GM12878 (cell line): ENCODE data around the gene DNAAF5. TPM values are rescaled to one million over a fixed set of nuclear protein-coding genes. Genes with fewer than 3 reads are reported as not detected.

Experiments used
- BACH1 ChIP-seq: fragments of 450-650 bp; IDR thresholded peaks from 2 replicates; pipeline ENCODE4 v1.6.1; 2017; ENCODE audit warnings: mild to moderate bottlenecking, borderline replicate concordance
- BCL11A ChIP-seq: IDR thresholded peaks from 2 replicates; pipeline ENCODE4 v1.6.1; 2011; ENCODE audit warnings: low read depth, low read length
- BHLHE40 ChIP-seq, 2 experiments: fragments of 450-650 bp in 1 of 2; IDR thresholded peaks; 2 replicates each; pipeline ENCODE4 v1.6.1; 2011 to 2017; ENCODE audit warnings: low read depth in 2 of 2, borderline replicate concordance in 1 of 2, improper control_type of control experiment in 1 of 2, low read length in 1 of 2, mild to moderate bottlenecking in 1 of 2
- EP300 ChIP-seq, 2 experiments: fragments of 150-350 bp in 1 of 2; IDR thresholded peaks; 2 replicates each; pipeline ENCODE4 v1.6.1; 2011 to 2012; ENCODE audit warnings: low read depth in 2 of 2, low read length in 2 of 2, borderline replicate concordance in 1 of 2, improper control_type of control experiment in 1 of 2, inconsistent platforms in 1 of 2; ENCODE audit not compliant: control insufficient read depth in 1 of 2
- GATAD2B ChIP-seq: fragments of 450-650 bp; conservative IDR thresholded peaks from 2 replicates; pipeline ENCODE4 v1.6.1; 2017; ENCODE audit warnings: low read depth, mild to moderate bottlenecking, moderate library complexity
- HDAC6 ChIP-seq: fragments of 200-600 bp; sonication (generic); IDR thresholded peaks from one replicate; pipeline ENCODE4 v1.8.0; 2017; ENCODE audit warnings: antibody characterized with exemption; ENCODE audit not compliant: unreplicated experiment
- KLF5 ChIP-seq: fragments of 450-650 bp; IDR thresholded peaks from 2 replicates; pipeline ENCODE4 v1.6.1; 2014; ENCODE audit warnings: mild to moderate bottlenecking; ENCODE audit not compliant: partially characterized antibody
- MEF2A ChIP-seq: IDR thresholded peaks from 2 replicates; pipeline ENCODE4 v1.6.1; 2011; ENCODE audit warnings: low read depth, mild to moderate bottlenecking, low read length, moderate library complexity; ENCODE audit not compliant: insufficient read depth
- MEF2B ChIP-seq: fragments of 450-650 bp; IDR thresholded peaks from 2 replicates; pipeline ENCODE4 v1.6.1; 2018; ENCODE audit warnings: mild to moderate bottlenecking, moderate library complexity; ENCODE audit not compliant: partially characterized antibody, poor library complexity, severe bottlenecking
- MTA2 ChIP-seq: fragments of 450-650 bp; IDR thresholded peaks from 2 replicates; pipeline ENCODE4 v1.6.1; 2016; ENCODE audit warnings: low read depth, mild to moderate bottlenecking, moderate library complexity
- MYB ChIP-seq: fragments of 150-350 bp; IDR thresholded peaks from 2 replicates; pipeline ENCODE4 v1.6.1; 2014; ENCODE audit warnings: mild to moderate bottlenecking, low read depth, low read length, borderline replicate concordance
- NBN ChIP-seq: fragments of 450-650 bp; IDR thresholded peaks from 2 replicates; pipeline ENCODE4 v1.6.1; 2016
- NFIC ChIP-seq: IDR thresholded peaks from 2 replicates; pipeline ENCODE4 v1.6.1; 2012; ENCODE audit warnings: low read depth, mild to moderate bottlenecking, inconsistent platforms, low read length, moderate library complexity
- SREBF1 ChIP-seq: IDR thresholded peaks from 2 replicates; pipeline ENCODE4 v1.6.1; 2012; ENCODE audit warnings: mild to moderate bottlenecking, low read length
- SUPT20H ChIP-seq: IDR thresholded peaks from 2 replicates; pipeline ENCODE4 v1.6.1; 2011; ENCODE audit warnings: low read depth, mild to moderate bottlenecking, low read length, moderate library complexity, borderline replicate concordance; ENCODE audit not compliant: control insufficient read depth
- YBX1 ChIP-seq: fragments of 450-650 bp; IDR thresholded peaks from 2 replicates; pipeline ENCODE4 v1.6.1; 2016; ENCODE audit warnings: antibody characterized with exemption
- ZBED1 ChIP-seq: IDR thresholded peaks from 2 replicates; pipeline ENCODE4 v1.6.1; 2016; ENCODE audit warnings: borderline replicate concordance
- ZSCAN29 ChIP-seq: fragments of 450-650 bp; IDR thresholded peaks from 2 replicates; pipeline ENCODE4 v1.6.1; 2017; ENCODE audit warnings: mild to moderate bottlenecking, moderate library complexity
- polyA plus RNA-seq, 11 experiments: library from polyadenylated mRNA; depleted of rRNA in 4 of 11; unstranded in 6 of 11; stranded (reverse) in 5 of 11; fragments of >200 nt; fragmentation: Nextera tagmentation in 4 of 11; fragmentation: Illumina TruSeq in 1 of 11; extraction: Ambion mirVana in 4 of 11; extraction: Trizol in 1 of 11; gene quantifications; 1 replicate in 1 of 11; 2 replicates in 10 of 11; pipeline versions ENCODE4 v1.2.1 to v1.2.3, GENCODE V29; 2011 to 2016; ENCODE audit warnings: inconsistent platforms in 2 of 11, missing spikeins in 2 of 11, low read depth in 1 of 11
- total RNA-seq, 4 experiments: library from RNA; depleted of rRNA in 3 of 4; stranded (reverse); fragments of >200 nt in 3 of 4; fragmentation: Illumina TruSeq in 1 of 4; extraction: Trizol in 1 of 4; gene quantifications; 2 replicates each; pipeline versions ENCODE4 v1.2.1 to v1.2.3, GENCODE V29; 2013 to 2021
- TF ChIP-seq, protein P1 (sequence below): IDR thresholded peaks from 2 replicates; pipeline ENCODE4 v1.6.1; 2012; ENCODE audit warnings: mild to moderate bottlenecking, low read depth, low read length
- TF ChIP-seq, protein P2 (sequence below): fragments of 450-650 bp; IDR thresholded peaks from 2 replicates; pipeline ENCODE4 v1.6.1; 2017; ENCODE audit warnings: mild to moderate bottlenecking, low read depth, inconsistent platforms; ENCODE audit not compliant: poor library complexity, severe bottlenecking
- TF ChIP-seq, protein P3 (sequence below): fragments of 450-650 bp; IDR thresholded peaks from 2 replicates; pipeline ENCODE4 v1.6.1; 2017; ENCODE audit warnings: mild to moderate bottlenecking, moderate library complexity

The DNAAF5 gene
- total and polyA plus RNA-seq, 10 of the 15 experiments (the other 5 are each of a cell fraction or from before 2014, with no cell fraction given) = 1.8 to 38.3 (median 9.2) TPM

DNA sequence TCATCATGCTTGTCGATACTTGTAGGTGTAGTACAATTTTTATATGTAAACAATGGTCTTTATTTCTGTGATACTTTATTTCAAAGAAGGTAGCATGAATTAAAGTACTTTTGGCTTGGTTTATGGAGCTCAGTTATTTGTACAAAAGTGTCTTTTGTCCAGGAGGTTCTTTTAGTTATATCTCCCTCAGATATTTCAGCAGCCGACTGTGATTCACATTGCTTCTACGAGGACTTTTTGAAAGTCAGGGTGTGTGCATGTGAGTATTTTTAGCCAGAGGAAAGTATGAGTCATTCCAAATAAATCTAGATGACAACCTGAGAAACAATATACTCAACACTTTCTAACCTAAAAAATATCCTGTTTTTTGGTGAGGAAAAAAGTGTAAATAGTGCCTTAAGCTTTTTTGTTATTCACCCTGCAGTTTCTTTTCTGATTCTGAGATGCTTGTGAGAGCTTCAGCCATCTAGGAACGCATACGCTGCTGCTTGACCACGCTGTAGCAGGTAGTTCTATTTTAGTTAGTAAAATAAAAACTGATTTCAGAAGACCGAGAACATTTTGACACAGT lies 105.2 kb downstream of the DNAAF5 start (continued):
- TF ChIP-seq, protein P1, sequence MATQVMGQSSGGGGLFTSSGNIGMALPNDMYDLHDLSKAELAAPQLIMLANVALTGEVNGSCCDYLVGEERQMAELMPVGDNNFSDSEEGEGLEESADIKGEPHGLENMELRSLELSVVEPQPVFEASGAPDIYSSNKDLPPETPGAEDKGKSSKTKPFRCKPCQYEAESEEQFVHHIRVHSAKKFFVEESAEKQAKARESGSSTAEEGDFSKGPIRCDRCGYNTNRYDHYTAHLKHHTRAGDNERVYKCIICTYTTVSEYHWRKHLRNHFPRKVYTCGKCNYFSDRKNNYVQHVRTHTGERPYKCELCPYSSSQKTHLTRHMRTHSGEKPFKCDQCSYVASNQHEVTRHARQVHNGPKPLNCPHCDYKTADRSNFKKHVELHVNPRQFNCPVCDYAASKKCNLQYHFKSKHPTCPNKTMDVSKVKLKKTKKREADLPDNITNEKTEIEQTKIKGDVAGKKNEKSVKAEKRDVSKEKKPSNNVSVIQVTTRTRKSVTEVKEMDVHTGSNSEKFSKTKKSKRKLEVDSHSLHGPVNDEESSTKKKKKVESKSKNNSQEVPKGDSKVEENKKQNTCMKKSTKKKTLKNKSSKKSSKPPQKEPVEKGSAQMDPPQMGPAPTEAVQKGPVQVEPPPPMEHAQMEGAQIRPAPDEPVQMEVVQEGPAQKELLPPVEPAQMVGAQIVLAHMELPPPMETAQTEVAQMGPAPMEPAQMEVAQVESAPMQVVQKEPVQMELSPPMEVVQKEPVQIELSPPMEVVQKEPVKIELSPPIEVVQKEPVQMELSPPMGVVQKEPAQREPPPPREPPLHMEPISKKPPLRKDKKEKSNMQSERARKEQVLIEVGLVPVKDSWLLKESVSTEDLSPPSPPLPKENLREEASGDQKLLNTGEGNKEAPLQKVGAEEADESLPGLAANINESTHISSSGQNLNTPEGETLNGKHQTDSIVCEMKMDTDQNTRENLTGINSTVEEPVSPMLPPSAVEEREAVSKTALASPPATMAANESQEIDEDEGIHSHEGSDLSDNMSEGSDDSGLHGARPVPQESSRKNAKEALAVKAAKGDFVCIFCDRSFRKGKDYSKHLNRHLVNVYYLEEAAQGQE = no peak
- TF ChIP-seq, protein P2, sequence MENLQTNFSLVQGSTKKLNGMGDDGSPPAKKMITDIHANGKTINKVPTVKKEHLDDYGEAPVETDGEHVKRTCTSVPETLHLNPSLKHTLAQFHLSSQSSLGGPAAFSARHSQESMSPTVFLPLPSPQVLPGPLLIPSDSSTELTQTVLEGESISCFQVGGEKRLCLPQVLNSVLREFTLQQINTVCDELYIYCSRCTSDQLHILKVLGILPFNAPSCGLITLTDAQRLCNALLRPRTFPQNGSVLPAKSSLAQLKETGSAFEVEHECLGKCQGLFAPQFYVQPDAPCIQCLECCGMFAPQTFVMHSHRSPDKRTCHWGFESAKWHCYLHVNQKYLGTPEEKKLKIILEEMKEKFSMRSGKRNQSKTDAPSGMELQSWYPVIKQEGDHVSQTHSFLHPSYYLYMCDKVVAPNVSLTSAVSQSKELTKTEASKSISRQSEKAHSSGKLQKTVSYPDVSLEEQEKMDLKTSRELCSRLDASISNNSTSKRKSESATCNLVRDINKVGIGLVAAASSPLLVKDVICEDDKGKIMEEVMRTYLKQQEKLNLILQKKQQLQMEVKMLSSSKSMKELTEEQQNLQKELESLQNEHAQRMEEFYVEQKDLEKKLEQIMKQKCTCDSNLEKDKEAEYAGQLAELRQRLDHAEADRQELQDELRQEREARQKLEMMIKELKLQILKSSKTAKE = peak; percentile 85
- TF ChIP-seq MEF2A (peak; percentile 92), MEF2B (peak; percentile 85), GATAD2B (no peak), NFIC (peak; percentile 83), NBN (peak; percentile 26; the same call in 1 of the 2 replicates), MTA2 (peak; percentile 13; the same call in 1 of the 2 replicates), ZBED1 (peak; percentile 46; the same call in 1 of the 2 replicates), BCL11A (peak; percentile 69; the same call in 1 of the 2 replicates), KLF5 (no peak), SREBF1 (no peak), MYB (no peak), SUPT20H (no peak), HDAC6 (no peak), BHLHE40 (IDR thresholded peaks at IDR 0.05; ENCODE audit: borderline replicate concordance in 1 of 2, low read depth in 2 of 2, low read length in 1 of 2) (peak; percentile 50 to 57; a peak in 1 of 4 replicates), EP300 (IDR thresholded peaks at IDR 0.05; ENCODE audit: borderline replicate concordance in 1 of 2, control insufficient read depth in 1 of 2, low read depth in 2 of 2, low read length in 2 of 2) (peak; percentile 57 to 82; a peak in 3 of 4 replicates), ZSCAN29 (no peak), YBX1 (no peak), BACH1 (peak; percentile 55; the same call in 1 of the 2 replicates)
- TF ChIP-seq, protein P3, sequence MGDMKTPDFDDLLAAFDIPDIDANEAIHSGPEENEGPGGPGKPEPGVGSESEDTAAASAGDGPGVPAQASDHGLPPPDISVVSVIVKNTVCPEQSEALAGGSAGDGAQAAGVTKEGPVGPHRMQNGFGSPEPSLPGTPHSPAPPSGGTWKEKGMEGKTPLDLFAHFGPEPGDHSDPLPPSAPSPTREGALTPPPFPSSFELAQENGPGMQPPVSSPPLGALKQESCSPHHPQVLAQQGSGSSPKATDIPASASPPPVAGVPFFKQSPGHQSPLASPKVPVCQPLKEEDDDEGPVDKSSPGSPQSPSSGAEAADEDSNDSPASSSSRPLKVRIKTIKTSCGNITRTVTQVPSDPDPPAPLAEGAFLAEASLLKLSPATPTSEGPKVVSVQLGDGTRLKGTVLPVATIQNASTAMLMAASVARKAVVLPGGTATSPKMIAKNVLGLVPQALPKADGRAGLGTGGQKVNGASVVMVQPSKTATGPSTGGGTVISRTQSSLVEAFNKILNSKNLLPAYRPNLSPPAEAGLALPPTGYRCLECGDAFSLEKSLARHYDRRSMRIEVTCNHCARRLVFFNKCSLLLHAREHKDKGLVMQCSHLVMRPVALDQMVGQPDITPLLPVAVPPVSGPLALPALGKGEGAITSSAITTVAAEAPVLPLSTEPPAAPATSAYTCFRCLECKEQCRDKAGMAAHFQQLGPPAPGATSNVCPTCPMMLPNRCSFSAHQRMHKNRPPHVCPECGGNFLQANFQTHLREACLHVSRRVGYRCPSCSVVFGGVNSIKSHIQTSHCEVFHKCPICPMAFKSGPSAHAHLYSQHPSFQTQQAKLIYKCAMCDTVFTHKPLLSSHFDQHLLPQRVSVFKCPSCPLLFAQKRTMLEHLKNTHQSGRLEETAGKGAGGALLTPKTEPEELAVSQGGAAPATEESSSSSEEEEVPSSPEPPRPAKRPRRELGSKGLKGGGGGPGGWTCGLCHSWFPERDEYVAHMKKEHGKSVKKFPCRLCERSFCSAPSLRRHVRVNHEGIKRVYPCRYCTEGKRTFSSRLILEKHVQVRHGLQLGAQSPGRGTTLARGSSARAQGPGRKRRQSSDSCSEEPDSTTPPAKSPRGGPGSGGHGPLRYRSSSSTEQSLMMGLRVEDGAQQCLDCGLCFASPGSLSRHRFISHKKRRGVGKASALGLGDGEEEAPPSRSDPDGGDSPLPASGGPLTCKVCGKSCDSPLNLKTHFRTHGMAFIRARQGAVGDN = no peak
